T-helper 2 cell treated with Interferon-gamma antibody and Interleukin-4, amounts not matched to agents 100 ng/mL and 5 ng/mL, for 36 hours (primary cell): Measurements from ENCODE around the gene SPOUT1. TPM values are rescaled to one million over a fixed set of nuclear protein-coding genes. Genes with fewer than 3 reads are reported as not detected.
"Not testable (repeated sequence)": the region's sequence is repeated elsewhere in the genome, so short reads cannot be mapped to it uniquely, and the experiment has no call there.

Experiments used
- intact Hi-C: fragments of 100-400 bp; cut with micrococcal nuclease; formaldehyde crosslinking; loops from one replicate; pipeline ENCODE4 v1.15.1; 2023
- total RNA-seq: library from RNA; stranded (reverse); gene quantifications from 2 replicates; pipeline ENCODE4 v1.2.3, GENCODE V29; 2022

SPOUT1 gene
- 73.1 and 80.3 TPM in 2 replicates for total RNA-seq

GRCh38 chr9:128829477-128830251 is at the start of gene SPOUT1:
Gene SPOUT1 (minus strand): TSS chr9:128829794. CDS start chr9:128829780, 14 bp downstream.
- intact Hi-C loops = loop anchor here (1.0 to 5.0 kb wide), 3 partner anchors 11 to 118 kb away; partner anchors contain the start of genes DOLK, ENDOG, KYAT1 and LRRC8A

- intact Hi-C loops = no loop called here
Measured at GRCh38 chr9:128877852-128878251, 48.3 kb upstream of the SPOUT1 start.

- intact Hi-C loops = not testable (repeated sequence)
Measured at GRCh38 chr9:128870941-128871265, 41.3 kb upstream of the SPOUT1 start.

- intact Hi-C loops = no loop called here
Measured at GRCh38 chr9:128870128-128870940, 40.7 kb upstream of the SPOUT1 start.

- intact Hi-C loops = loop anchor here (1.0 to 5.0 kb wide), 2 partner anchors 65 to 84 kb away; partner anchors contain the start of genes DOLK and NUP188
Measured at GRCh38 chr9:128863647-128864046, 34.1 kb upstream of the SPOUT1 start.

- intact Hi-C loops = loop anchor here (5.0 kb wide), 1 partner anchor 85 kb away; the partner anchor contains the start of genes DOLK and NUP188
Measured at GRCh38 chr9:128862401-128862851, 32.8 kb upstream of the SPOUT1 start.

GRCh38 chr9:128861501-128861900 is 31.9 kb upstream of the SPOUT1 start:
- intact Hi-C loops = loop anchor here (5.0 kb wide), 1 partner anchor 86 kb away; the partner anchor contains the start of genes DOLK and NUP188

- intact Hi-C loops = loop anchor here (5.0 kb wide), 1 partner anchor 86 kb away; the partner anchor contains the start of genes DOLK and NUP188
Measured at GRCh38 chr9:128860937-128861336, 31.3 kb upstream of the SPOUT1 start.

- intact Hi-C loops = not testable (repeated sequence)
Measured at GRCh38 chr9:128858476-128858875, 28.9 kb upstream of the SPOUT1 start.

GRCh38 chr9:128854454-128854853 is 24.9 kb upstream of the SPOUT1 start:
- intact Hi-C loops = not testable (repeated sequence)

- intact Hi-C loops = not testable (repeated sequence)
Measured at GRCh38 chr9:128852646-128853045, 23.1 kb upstream of the SPOUT1 start.

GRCh38 chr9:128851779-128852600 is 22.4 kb upstream of the SPOUT1 start:
- intact Hi-C loops = not testable (repeated sequence)

- intact Hi-C loops = not testable (repeated sequence)
Measured at GRCh38 chr9:128851024-128851423, 21.4 kb upstream of the SPOUT1 start.

GRCh38 chr9:128847803-128848202 is 18.2 kb upstream of the SPOUT1 start:
- intact Hi-C loops = no loop called here

GRCh38 chr9:128846680-128847030 is 17.1 kb upstream of the SPOUT1 start:
- intact Hi-C loops = no loop called here

GRCh38 chr9:128845186-128845931 is 15.8 kb upstream of the SPOUT1 start:
- intact Hi-C loops = no loop called here

GRCh38 chr9:128843171-128843570 is 13.6 kb upstream of the SPOUT1 start:
- intact Hi-C loops = not testable (repeated sequence)

GRCh38 chr9:128841694-128842492 is 12.3 kb upstream of the SPOUT1 start:
- intact Hi-C loops = no loop called here

GRCh38 chr9:128840524-128840923 is 10.9 kb upstream of the SPOUT1 start:
- intact Hi-C loops = no loop called here

- intact Hi-C loops = no loop called here
Measured at GRCh38 chr9:128838338-128838737, 8.7 kb upstream of the SPOUT1 start.
